Measurements from ENCODE around the gene SNX8.
"Not testable (repeated sequence)": the region's sequence is repeated elsewhere in the genome, so short reads cannot be mapped to it uniquely, and the experiment has no call there.

SNX8 gene

GRCh38 chr7:2269089-2269990, 44.9 kb downstream of the SNX8 start:
- FAIRE-seq; DNase-seq (ENCODE audit: extremely low spot score, insufficient read length, low read depth): not testable (repeated sequence)

GRCh38 chr7:2266911-2267310, 47.3 kb downstream of the SNX8 start:
- FAIRE-seq (no peak), DNase-seq (ENCODE audit: extremely low spot score, insufficient read length, low read depth) (no peak)

- FAIRE-seq (no peak), DNase-seq (ENCODE audit: extremely low spot score, insufficient read length, low read depth) (no peak)
These were observed 50.1 kb downstream of the SNX8 start for GRCh38 chr7:2264158-2264557.

GRCh38 chr7:2263176-2263575, 51.1 kb downstream of the SNX8 start:
- no peak for FAIRE-seq
- DNase-seq (ENCODE audit: extremely low spot score, insufficient read length, low read depth), result no peak

GRCh38 chr7:2261611-2262010, 52.6 kb downstream of the SNX8 start:
- peak; percentile 91 for FAIRE-seq
- DNase-seq (ENCODE audit: extremely low spot score, insufficient read length, low read depth), result no peak

- peak; percentile 69 for FAIRE-seq
- no peak for DNase-seq (ENCODE audit: extremely low spot score, insufficient read length, low read depth)
These were observed 53.4 kb downstream of the SNX8 start for GRCh38 chr7:2260820-2261219.

GRCh38 chr7:2259480-2259879, 54.8 kb downstream of the SNX8 start:
- no peak for FAIRE-seq

GRCh38 chr7:2258661-2259365, 55.4 kb downstream of the SNX8 start:
- FAIRE-seq (peak; percentile 95), DNase-seq (ENCODE audit: extremely low spot score, insufficient read length, low read depth) (peak; percentile 76)

More at GRCh38 chr7:2259480-2259879, 54.8 kb downstream of the SNX8 start:
- DNase-seq (ENCODE audit: extremely low spot score, insufficient read length, low read depth), result no peak

GRCh38 chr7:2257651-2258050, 56.6 kb downstream of the SNX8 start:
- FAIRE-seq, result no peak
- no peak for DNase-seq (ENCODE audit: extremely low spot score, insufficient read length, low read depth)

- DNase-seq (ENCODE audit: extremely low spot score, insufficient read length, low read depth) (no peak), FAIRE-seq (no peak)
These were observed 57.1 kb downstream of the SNX8 start for GRCh38 chr7:2257046-2257551.

- FAIRE-seq, result no peak
- DNase-seq (ENCODE audit: extremely low spot score, insufficient read length, low read depth), result no peak
These were observed 57.8 kb downstream of the SNX8 start for GRCh38 chr7:2256306-2257045.

GRCh38 chr7:2255145-2256139, 58.8 kb downstream of the SNX8 start:
- no peak for FAIRE-seq
- DNase-seq (ENCODE audit: extremely low spot score, insufficient read length, low read depth), result no peak

GRCh38 chr7:2254429-2255144, 59.7 kb downstream of the SNX8 start:
- no peak for FAIRE-seq

GRCh38 chr7:2253525-2254244, 60.6 kb downstream of the SNX8 start:
- DNase-seq (ENCODE audit: extremely low spot score, insufficient read length, low read depth) (no peak), FAIRE-seq (no peak)

More at GRCh38 chr7:2254429-2255144, 59.7 kb downstream of the SNX8 start:
- DNase-seq (ENCODE audit: extremely low spot score, insufficient read length, low read depth), result no peak

GRCh38 chr7:2253021-2253420, 61.2 kb downstream of the SNX8 start:
- DNase-seq (ENCODE audit: extremely low spot score, insufficient read length, low read depth), result no peak
- no peak for FAIRE-seq

GRCh38 chr7:2251841-2252771, 62.1 kb downstream of the SNX8 start:
- DNase-seq (ENCODE audit: extremely low spot score, insufficient read length, low read depth) (no peak), FAIRE-seq (no peak)

GRCh38 chr7:2251381-2251780, 62.9 kb downstream of the SNX8 start:
- FAIRE-seq, result no peak
- no peak for DNase-seq (ENCODE audit: extremely low spot score, insufficient read length, low read depth)

Data from GM18507 (cell line).